ENCODE measurements around the gene NCKIPSD. TPM values are rescaled to one million over a fixed set of nuclear protein-coding genes. Genes with fewer than 3 reads are reported as not detected.

NCKIPSD gene
- total and polyA plus RNA-seq, 7 donors = 7.7 to 29.3 (median 17.7) TPM

DNA sequence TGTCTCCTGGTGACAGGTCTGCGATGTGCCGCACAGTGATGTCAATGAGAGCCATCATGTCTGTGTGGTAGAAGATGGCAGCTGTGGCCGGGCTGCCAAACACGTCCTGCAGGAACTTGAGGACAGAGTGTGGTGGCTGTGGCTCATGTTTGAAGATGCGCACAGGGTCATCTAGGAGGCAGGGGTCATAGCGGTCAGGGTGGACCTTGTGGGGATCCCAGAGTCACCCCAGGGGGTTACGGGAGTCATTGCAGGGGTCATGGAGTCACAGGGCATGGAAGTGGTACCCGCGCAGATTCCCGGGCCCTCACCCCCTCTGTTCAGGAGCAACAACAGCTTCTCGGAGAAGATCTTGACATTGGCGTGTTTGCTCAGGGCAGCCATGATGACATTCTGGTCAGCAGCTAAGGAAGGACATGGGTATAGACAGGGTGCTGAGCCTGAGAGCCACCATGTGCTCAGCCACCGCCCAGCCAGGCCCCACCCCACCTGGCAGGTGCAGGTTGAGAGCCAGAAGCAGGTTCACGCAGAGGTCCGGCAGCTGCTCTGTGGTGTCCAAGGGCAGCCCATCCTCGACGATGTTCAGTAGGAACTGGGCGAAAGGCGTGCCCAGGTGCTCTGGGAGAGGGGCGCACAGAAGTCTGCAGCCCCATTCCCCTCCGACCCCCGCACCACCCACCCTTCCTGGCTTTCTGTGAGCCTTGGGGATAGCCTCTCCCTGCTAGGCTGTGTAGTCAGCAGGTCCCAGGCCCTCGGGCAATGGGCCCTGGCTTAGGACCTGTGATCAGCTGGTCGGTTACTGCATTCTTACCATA lies 6.9 kb downstream of the NCKIPSD start:
- H3K27ac ChIP-seq = no peak overlapping the region
- DNase-seq = no peak
- H3K4me3 ChIP-seq = no peak overlapping the region
- peaks cover 0 to 48% (median 22%) of the 10 kb centered on the region in 4 donors for H3K36me3 ChIP-seq
- intact Hi-C loops (cut with DNase I) = no loop called here
- H3K27me3 ChIP-seq = no peaks in the 10 kb centered on the region
- peaks cover 0 to 9% (median 8%) of the 10 kb centered on the region in 4 donors for H3K4me1 ChIP-seq
- no peaks in the 10 kb centered on the region for H3K9me3 ChIP-seq
- TF ChIP-seq, protein P1, sequence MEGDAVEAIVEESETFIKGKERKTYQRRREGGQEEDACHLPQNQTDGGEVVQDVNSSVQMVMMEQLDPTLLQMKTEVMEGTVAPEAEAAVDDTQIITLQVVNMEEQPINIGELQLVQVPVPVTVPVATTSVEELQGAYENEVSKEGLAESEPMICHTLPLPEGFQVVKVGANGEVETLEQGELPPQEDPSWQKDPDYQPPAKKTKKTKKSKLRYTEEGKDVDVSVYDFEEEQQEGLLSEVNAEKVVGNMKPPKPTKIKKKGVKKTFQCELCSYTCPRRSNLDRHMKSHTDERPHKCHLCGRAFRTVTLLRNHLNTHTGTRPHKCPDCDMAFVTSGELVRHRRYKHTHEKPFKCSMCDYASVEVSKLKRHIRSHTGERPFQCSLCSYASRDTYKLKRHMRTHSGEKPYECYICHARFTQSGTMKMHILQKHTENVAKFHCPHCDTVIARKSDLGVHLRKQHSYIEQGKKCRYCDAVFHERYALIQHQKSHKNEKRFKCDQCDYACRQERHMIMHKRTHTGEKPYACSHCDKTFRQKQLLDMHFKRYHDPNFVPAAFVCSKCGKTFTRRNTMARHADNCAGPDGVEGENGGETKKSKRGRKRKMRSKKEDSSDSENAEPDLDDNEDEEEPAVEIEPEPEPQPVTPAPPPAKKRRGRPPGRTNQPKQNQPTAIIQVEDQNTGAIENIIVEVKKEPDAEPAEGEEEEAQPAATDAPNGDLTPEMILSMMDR (IDR thresholded peaks at IDR 0.05) = no peak
- no peak for TF ChIP-seq POLR2AphosphoS5 (IDR thresholded peaks at IDR 0.05)
- no peak for TF ChIP-seq POLR2A (IDR thresholded peaks at IDR 0.05)
- TF ChIP-seq EP300 (IDR thresholded peaks at IDR 0.05) = no peak
- WGBS, 2 donors = 77 to 89% methylated on average over 24 of the region's 24 CpGs

DNA sequence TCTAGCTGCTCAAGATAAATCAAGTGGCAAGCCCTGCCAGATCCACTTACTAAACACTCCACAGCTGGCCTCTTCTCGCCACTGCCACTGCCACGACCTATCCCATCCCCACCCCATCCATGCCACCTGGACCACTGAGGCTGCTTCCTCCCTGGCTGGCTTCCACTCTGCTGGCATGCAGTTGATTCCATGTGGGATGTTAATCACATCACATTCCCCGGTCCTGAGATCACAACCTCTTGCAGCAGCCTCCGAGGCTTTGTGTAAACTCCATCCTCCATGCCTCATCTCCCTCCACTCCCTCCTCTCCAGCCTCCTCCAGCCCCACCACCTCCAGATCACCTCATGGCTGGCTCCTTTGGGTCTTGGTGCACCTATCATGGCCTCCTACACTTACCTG lies 7.7 kb downstream of the NCKIPSD start:
- H3K36me3 ChIP-seq = peaks cover 0 to 48% (median 22%) of the 10 kb centered on the region in 4 donors
- H3K4me1 ChIP-seq = peaks cover 0 to 2% (median under 1%) of the 10 kb centered on the region in 4 donors
- no peak overlapping the region for H3K27ac ChIP-seq
- TF ChIP-seq EP300 (IDR thresholded peaks at IDR 0.05) (no peak), POLR2A (IDR thresholded peaks at IDR 0.05) (no peak), POLR2AphosphoS5 (IDR thresholded peaks at IDR 0.05) (no peak)
- TF ChIP-seq, protein P1 (IDR thresholded peaks at IDR 0.05) = no peak
- no peaks in the 10 kb centered on the region for H3K9me3 ChIP-seq
- no peak for DNase-seq
- H3K4me3 ChIP-seq = no peak overlapping the region
- intact Hi-C loops (cut with DNase I) = no loop called here
- WGBS, 2 donors = 82 to 83% methylated on average over 4 of the region's 4 CpGs
- H3K27me3 ChIP-seq = no peaks in the 10 kb centered on the region

DNA sequence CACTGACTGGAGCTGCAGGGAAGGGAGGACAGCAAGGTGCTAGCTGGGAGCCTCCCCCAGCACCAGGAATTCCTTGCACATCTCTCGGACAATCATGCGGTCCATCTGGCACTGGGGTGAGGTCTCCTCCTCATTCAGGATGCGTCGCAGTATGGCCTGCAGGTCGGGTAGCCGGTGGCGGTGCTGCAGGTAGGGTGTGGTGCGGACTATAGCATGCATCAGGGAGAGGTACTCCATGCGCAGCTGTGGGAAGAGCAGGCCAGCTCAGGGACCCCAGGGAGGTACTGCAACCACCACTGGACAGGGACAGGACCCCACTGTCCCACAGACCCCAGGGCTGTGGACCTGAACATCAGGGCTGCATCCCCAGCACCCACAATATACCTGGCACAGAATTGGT lies 11.2 kb downstream of the NCKIPSD start:
- no peaks in the 10 kb centered on the region for H3K4me1 ChIP-seq
- intact Hi-C loops (cut with DNase I) = no loop called here
- H3K4me3 ChIP-seq = no peak overlapping the region
- peaks cover 0 to 19% (median 9%) of the 10 kb centered on the region in 4 donors for H3K36me3 ChIP-seq
- no peaks in the 10 kb centered on the region for H3K9me3 ChIP-seq
- no peak for DNase-seq
- TF ChIP-seq POLR2A (IDR thresholded peaks at IDR 0.05) = no peak
- no peak for TF ChIP-seq POLR2AphosphoS5 (IDR thresholded peaks at IDR 0.05)
- TF ChIP-seq EP300 (IDR thresholded peaks at IDR 0.05) = no peak
- TF ChIP-seq, protein P1 (IDR thresholded peaks at IDR 0.05) = no peak
- no peaks in the 10 kb centered on the region for H3K27me3 ChIP-seq
- 92 to 95% methylated on average over 9 of the region's 9 CpGs for WGBS, 2 donors
- H3K27ac ChIP-seq = no peak overlapping the region

DNA sequence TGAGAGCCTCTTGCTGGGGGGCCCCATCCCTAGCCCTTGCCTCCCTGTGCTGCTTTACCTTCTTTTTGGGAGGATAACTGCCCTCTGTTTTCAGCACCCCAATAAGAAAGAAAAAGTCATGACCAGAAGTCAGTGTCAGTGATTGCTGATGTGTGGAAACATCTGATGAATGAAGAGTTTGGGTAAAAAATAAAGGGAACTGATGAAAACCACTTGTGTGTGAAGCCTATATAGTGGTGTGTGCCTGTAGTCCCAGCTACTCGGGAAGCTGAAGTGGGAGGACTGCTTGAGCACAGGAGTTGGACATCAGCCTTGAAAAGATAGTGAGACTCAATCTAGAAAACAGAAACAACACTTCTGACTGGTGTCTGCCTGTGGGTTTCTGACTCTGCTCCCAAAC lies 13.2 kb downstream of the NCKIPSD start:
- no peaks in the 10 kb centered on the region for H3K9me3 ChIP-seq
- H3K27ac ChIP-seq = no peak overlapping the region
- no peaks in the 10 kb centered on the region for H3K27me3 ChIP-seq
- intact Hi-C loops (cut with DNase I) = no loop called here
- no peaks in the 10 kb centered on the region for H3K4me1 ChIP-seq
- no peak for DNase-seq
- H3K36me3 ChIP-seq = peaks cover 0 to 3% (median 0%) of the 10 kb centered on the region in 4 donors
- H3K4me3 ChIP-seq = no peak overlapping the region
- 58 to 71% methylated on average over 1 of the region's 1 CpG for WGBS, 2 donors
- TF ChIP-seq EP300 (IDR thresholded peaks at IDR 0.05) (no peak), POLR2A (IDR thresholded peaks at IDR 0.05) (no peak), POLR2AphosphoS5 (IDR thresholded peaks at IDR 0.05) (no peak)
- TF ChIP-seq, protein P1 (IDR thresholded peaks at IDR 0.05) = no peak

Data from sigmoid colon (tissue), 7 donors.